HG03139 (cell line): ENCODE measurements around the gene DIP2C.
"Not testable (repeated sequence)": the region's sequence is repeated elsewhere in the genome, so short reads cannot be mapped to it uniquely, and the experiment has no call there.

Source experiments
- ATAC-seq: cut with Tn5 transposase; IDR thresholded peaks from one replicate; pipeline ENCODE4 v1.9.1; 2021; ENCODE audit not compliant: unreplicated experiment

DIP2C gene

DNA sequence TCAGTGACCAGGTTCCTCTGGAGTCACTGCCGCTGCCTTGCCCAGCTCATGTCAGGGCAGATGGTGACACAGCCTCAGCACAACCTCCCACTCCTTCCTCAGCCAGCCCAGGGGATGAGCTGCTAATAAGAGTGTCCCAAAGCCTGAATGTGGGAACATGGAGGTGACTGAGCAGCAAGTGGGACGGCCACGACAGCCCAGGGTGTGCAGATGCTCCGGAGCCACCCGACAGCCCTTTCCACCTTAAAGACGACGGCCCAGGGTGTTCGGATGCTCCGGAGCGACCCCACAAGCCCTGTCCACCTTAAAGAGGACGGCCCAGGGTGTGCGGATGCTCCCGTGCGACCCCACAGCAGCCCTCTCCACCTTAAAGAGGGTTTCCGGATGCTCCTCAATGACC lies 89.2 kb downstream of the DIP2C start:
- ATAC-seq: no peak

GRCh38 chr10:599767-600166 lies 89.7 kb downstream of the DIP2C start:
- no peak for ATAC-seq

DNA sequence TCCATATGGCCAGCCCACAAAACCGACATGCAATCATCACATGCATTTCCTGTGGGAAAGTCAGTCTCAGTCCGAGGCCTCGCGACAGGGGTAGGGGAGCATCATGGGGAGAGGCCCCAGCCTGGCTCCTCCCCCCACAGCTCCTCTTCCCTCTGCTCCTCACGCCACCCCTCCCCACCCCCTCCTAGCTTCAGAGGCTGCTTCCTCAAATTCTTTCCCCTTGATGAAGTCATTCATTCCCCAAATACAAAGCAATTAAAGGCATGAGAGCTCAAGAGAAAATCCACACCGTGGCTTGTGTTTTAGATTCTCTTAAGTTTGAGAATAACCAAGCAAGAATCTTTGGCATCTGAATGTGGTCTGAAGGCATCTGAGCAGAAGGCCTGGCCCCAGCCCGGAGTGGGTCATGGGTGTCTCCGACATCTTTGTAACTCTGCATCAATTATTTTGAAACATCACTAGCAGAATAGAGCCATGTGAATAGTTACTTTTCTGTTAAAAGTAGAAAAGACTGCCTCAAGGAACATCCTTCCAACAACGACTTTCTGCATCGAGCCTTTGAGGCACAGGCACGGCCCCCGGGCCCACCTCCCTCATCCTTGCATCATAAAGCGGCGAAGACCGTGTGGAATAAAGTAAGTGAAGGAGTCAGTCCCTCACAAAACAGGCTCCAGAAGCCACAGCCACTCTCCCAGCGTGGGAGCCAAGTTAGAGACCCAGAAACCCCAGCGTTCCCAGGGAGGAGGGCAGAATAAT lies 90.9 kb downstream of the DIP2C start:
- ATAC-seq: no peak

GRCh38 chr10:597976-598375 lies 91.5 kb downstream of the DIP2C start:
- ATAC-seq: no peak

DNA sequence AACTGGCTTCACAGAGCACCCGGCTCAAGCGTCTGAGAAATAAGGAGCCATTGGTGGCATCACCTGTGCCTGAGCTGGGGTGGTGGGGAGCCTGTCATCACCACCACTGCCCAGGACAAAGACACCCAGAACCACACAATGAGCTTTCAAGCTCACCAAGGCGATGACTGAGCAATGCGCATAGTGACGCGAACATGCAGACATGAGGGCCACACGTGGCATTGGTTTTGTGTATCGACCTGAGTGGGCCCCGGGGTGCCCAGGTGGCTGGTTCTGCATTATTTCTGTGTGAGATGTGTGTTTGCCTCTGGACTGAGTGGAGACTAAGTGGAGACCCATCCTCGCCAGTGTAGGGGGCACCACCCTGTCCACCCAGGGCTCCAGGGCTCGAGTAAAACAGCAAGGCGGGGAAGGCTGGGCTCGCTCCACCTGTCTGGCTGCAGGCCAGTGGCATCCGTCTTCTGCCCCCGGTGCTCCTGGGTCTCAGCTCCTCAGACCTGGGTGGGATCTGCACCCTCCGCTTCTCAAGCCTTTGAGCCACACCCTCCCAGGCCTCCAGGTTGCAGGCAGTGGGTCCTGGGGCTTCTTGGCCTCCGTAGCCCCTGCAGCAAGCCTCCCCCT lies 92.6 kb downstream of the DIP2C start:
- no peak for ATAC-seq

DNA sequence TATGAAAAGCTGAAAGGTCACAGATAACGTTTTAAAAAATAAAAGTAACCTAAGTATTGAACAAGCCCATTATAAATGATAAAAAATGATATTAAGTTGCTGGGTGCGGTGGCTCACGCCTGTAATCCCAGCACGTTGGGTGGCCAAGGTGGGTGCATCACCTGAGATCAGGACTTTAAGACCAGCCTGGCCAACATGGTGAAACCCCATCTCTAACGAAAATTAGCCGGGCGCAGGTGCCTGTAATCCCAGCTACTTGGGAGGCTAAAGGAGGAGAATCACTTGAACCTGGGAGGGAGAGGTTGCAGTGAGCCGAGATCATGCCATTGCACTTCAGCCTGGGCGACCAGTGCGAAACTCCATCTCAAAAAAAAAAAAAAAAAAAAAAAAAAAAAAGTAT lies 93.3 kb downstream of the DIP2C start:
- not testable (repeated sequence) for ATAC-seq

- ATAC-seq: no peak
These were observed 94.0 kb downstream of the DIP2C start for GRCh38 chr10:595473-595872.

- ATAC-seq: no peak
These were observed 94.7 kb downstream of the DIP2C start for GRCh38 chr10:594584-595270.

- no peak for ATAC-seq
These were observed 95.5 kb downstream of the DIP2C start for GRCh38 chr10:593901-594457.

DNA sequence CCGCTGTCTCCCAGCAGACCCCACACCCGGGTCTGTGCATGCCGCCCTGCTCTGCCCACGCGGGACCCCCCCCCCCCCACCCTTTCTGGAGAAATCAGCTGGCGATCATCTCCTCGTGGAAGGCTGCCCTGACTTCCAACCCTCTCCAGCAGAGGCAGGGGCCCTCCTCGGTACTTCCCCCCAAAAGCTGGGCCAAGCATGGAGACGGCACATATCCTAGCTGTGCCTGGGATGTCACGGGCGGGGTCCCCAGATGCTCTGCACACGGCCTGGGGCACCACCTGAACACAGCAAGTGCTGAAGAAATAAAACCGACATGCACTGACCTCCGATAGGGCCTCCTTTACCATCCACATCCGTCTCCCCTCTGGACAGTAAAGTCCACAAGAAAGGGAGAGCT lies 96.0 kb downstream of the DIP2C start:
- no peak for ATAC-seq

DNA sequence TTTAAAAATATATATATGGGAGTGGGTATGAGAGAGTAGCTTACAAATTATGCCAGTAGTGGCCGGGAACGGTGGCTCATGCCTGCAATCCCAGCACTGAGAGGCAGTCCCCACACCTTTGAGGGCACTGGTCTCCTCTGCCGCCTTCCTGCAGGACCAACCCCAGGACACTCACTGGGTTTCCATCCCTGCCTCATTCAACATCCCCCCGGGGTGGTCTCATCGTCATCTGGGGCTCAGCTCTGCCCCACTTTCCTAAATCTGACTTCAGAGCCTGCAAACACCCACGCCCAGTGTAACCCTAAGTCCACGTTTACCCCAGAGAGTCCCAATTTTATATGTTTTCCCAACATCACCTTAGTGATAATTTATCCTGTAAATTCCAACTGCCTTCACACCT lies 96.5 kb downstream of the DIP2C start:
- ATAC-seq: no peak

DNA sequence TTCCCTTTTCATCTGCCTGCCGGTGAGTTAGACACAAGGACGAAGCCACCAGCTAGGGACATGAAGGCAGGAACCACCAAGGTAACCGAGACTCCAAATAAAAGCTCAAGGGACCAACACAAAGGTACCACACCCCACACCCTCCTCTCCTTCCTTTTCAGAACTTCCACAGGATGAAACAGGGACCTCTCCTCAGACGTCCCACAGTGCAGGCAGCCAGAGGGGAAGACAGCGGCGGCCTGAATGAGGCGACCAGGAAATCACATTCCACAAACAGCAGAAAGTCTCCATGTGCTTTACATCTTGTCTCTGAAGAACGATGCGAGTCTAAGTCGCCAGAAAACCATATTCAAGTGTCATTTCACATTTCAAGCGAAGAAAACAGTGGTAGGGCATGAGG lies 97.8 kb downstream of the DIP2C start:
- no peak for ATAC-seq

DNA sequence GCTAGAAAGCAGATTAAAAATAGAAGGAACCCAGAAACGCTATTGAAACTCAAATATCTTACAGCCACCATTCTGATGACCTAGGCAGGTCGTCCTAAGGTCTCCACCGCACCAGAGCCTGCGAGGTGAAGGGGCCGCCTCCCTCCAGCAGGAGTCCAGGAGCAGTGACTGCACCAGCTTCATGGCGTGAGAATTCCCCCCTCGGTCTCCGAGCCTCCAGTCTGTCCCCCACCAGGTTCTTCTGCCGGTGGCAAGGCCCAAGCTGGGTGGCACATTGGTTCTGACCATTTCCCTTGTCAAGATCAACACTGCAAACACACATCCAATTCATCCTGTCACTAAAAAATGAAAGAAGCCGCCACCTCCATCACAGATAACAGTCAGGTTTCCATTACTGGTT lies 98.7 kb downstream of the DIP2C start:
- no peak for ATAC-seq

DNA sequence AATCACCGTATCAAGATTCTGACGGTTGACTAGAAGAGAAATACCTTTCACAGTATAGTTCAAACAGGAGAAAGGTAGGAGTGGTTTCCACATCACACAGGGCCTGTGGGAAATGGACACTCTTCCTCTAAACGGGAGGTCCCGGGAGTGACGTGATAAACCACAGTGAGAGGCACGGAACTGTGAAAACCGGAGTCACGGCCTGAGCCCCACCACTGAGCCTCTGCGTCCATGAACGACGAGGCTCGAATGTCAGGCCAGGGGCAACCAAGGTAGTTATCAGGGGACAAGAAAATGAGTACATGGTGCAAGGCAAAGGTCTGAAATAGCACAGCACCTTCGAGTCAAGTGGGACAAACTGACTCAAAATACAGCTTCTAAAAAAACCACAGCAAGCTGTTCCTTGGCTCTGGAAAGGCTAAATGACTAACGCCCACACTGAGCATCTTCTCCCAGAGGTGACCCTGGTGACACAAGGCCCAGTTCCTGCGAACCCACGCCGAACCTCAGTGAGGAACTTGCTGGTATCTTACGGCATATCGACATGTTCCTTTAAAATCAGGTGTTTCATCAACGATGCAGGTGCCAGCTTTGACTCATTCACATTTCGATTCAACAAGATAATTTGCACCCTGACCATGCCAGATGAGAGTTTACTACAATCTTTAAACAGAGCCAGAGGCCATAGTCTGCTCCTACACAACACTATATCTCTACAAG lies 99.3 kb downstream of the DIP2C start:
- no peak for ATAC-seq

DNA sequence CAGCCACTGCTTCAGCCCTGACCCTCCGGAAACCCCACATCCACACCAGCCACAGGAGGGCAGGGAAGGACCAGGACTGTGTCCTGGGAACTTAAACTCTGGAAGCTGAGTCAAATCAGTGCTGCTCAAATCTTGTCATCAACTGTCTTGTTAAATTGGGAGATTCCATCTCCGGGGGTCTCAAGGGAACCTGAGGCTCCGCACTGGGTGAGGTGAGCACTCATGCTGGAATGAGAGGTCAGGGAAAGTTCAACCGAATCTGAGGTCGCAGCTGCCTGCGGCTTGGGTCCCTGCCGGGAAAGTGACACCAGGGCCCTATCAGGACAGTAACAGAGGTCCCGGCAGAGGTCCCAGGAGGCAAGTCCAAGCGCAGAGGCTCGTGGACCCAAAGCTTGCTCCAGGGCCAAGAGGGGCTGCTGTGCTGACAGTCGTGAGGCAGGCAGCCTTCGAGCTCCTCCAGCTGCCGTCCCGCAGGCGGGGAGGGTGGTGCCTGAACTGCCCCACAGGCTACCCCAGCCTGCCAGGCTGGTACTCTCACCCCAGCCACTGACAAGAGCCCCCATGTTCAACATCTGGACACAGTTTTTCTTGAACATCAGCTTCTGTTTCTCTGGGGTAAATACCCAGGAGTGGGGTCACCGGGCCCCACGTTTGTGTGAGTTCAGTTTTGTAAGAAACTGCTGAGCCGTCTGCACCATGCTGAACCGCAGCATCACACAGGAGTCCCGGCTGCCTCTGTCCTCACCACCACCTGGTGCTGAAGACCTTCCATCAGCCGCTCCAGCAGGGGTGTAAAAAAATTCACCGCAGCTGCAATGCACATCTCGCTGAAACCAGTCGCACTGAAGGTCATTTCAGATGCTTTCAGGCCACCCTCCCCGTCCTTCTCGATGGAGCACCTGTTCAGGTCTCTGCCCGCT lies 101.0 kb downstream of the DIP2C start:
- ATAC-seq: no peak

- no peak for ATAC-seq
These were observed 102.8 kb downstream of the DIP2C start for GRCh38 chr10:586716-587115.

GRCh38 chr10:586151-586550 lies 103.3 kb downstream of the DIP2C start:
- ATAC-seq: no peak

GRCh38 chr10:585502-585901 lies 104.0 kb downstream of the DIP2C start:
- ATAC-seq: no peak

- ATAC-seq: not testable (repeated sequence)
These were observed 104.8 kb downstream of the DIP2C start for GRCh38 chr10:584497-585290.
